Epithelial cell of umbilical artery (primary cell): Measurements from ENCODE around the gene TIMM8B. TPM values are rescaled to one million over a fixed set of nuclear protein-coding genes. Genes with fewer than 3 reads are reported as not detected.

Experiments used
- total RNA-seq: library from RNA; depleted of rRNA; stranded (reverse); fragments of >200 nt; gene quantifications from 2 replicates; pipeline ENCODE4 v1.2.3, GENCODE V29; 2014

The TIMM8B gene
- 40.9 and 70.5 TPM in 2 replicates for total RNA-seq

DNA sequence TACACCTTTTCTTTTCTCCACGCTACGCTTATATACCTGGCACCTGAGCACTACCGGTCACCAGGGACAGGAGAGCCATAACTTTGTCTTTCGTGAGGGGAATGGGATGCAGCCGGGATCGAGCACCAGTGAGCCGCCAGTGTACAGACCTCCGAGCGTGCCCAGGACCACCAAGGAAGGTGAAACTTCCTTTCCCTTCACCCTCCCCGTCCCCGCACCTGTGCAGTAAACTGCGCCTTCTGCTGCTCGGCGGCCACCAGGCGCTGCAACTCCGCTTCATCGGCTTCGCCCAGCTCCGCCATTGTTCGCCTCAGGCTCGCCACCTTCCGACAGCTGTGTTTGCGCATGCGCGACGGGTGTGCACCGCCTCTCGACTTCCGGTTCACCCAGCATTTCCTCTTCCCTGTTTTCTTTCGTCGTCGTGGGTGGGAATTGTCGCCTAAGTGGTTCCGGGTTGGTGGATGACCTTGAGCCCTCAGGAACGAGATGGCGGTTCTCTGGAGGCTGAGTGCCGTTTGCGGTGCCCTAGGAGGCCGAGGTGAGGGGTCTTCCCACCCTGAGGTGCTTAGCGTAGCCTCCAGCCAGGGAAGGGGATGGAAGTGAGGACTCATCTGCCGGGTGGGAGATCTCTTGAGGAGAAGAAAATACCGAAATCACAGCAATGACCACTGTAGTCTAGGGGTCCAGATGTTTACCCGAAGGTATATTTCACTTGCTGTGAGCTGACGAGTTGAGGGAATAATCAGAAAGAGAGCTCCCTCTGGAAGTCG lies at the start of gene TIMM8B, which contains the start of gene SDHD:
TSS of gene TIMM8B (minus strand) at position 335 of the 770 bp plus-strand sequence. CDS start at position 302, 33 bp downstream.
TSS of gene SDHD (plus strand) at position 452 of the 770 bp plus-strand sequence. CDS start at position 487, 35 bp downstream.

GRCh38 chr11:112073941-112074811 lies 12.4 kb downstream of the TIMM8B start, which contains the start of the genes NKAPD1 and PIH1D2:
TSS of gene NKAPD1 (plus strand) at chr11:112074299. CDS start at chr11:112075575, 1,276 bp downstream.
TSS of gene PIH1D2 (minus strand) at chr11:112074017. CDS start at chr11:112073174, 843 bp downstream.

Other genes starting within 250 kb of the TIMM8B start
- gene ALG9, start 215.2 kb downstream of the TIMM8B start, total RNA-seq = 27.0 and 33.4 TPM in 2 replicates
- 2.6 and 3.8 TPM in 2 replicates for gene FDXACB1, start 207.6 kb downstream of the TIMM8B start, total RNA-seq
- gene CFAP68, start 207.2 kb downstream of the TIMM8B start, total RNA-seq = 0.15 and 1.6 TPM in 2 replicates
- gene CRYAB, start 175.0 kb downstream of the TIMM8B start, total RNA-seq = not detected in 2 replicates
- gene HSPB2, start 174.0 kb downstream of the TIMM8B start, total RNA-seq = not detected in 2 replicates
- under 0.01 and 0.61 TPM in 2 replicates for gene C11orf52, start 167.8 kb downstream of the TIMM8B start, total RNA-seq
- gene DIXDC1, start 149.4 kb downstream of the TIMM8B start, total RNA-seq = 26.4 and 30.5 TPM in 2 replicates
- 38.0 and 42.2 TPM in 2 replicates for gene DLAT, start 61.3 kb downstream of the TIMM8B start, total RNA-seq
- 1.2 and 1.9 TPM in 2 replicates for gene PIH1D2, start 12.7 kb downstream of the TIMM8B start, total RNA-seq
- gene NKAPD1, start 12.5 kb downstream of the TIMM8B start, total RNA-seq = 23.1 and 24.7 TPM in 2 replicates
- 121 and 189 TPM in 2 replicates for gene SDHD, start 117 bp upstream of the TIMM8B start, total RNA-seq
- not detected in 2 replicates for gene IL18, start 77.3 kb upstream of the TIMM8B start, total RNA-seq
- 0.32 TPM in 1 of 2 replicates, not detected in the other for gene TEX12, start 80.6 kb upstream of the TIMM8B start, total RNA-seq
- gene BCO2, start 88.8 kb upstream of the TIMM8B start, total RNA-seq = 0.61 and 0.65 TPM in 2 replicates
- 52.0 and 59.9 TPM in 2 replicates for gene PTS, start 139.7 kb upstream of the TIMM8B start, total RNA-seq
- gene PLET1, start 174.1 kb upstream of the TIMM8B start, total RNA-seq = not detected in 2 replicates